ENCODE results near the gene NEK4. TPM values are rescaled to one million over a fixed set of nuclear protein-coding genes. Genes with fewer than 3 reads are reported as not detected.

Gene NEK4
- polyA plus RNA-seq, 1 donor: 23.0 TPM

DNA sequence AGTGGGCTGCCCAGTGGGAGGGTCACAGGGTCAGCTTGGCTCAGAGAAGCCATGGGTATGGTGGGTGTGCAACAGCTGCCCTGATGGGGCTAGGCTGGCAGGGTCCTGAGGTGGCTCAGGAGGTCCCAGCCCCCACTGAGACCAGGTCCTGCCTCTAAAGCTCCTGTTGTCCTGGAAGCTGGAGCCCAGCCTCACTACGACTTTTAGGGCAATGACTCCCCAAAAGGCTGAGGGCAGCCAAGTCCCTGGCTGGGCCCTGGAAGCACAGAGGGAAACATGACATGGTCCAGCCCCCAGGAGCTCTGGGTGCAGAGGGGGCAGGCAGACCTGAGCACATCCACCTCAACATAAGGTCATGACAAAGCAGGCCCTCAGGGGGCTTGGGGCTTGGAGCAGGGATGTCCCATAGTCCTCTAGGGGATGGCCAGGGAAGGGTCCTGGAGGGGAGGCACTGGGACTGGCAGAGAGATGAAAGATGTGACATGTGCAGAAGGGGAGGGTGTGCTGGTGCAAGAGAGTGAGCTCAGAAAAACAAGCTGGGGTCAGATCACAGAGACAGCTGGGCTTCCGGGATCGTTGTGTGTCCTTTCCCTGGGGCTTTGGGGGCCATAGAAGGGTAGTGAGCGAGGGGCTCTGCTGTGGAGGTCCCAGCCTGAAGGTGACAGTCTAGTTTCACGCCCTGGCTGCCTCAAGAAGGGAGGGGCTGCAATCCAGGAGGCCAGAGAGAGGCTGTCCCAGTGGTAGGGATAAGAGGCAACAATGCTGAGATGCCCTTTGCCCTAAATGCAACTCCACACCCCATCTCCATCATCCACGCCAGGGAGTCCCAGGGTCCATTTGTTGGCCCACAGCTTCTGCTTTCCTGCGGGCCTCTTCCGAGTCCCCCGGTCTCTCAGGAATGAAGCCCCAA is 23.2 kb upstream of the NEK4 start:
- Histone ChIP-seq H3K9me3 (ENCODE audit: control insufficient read depth, low read depth, low read length) (no peaks in the 10 kb centered on the region), H3K27me3 (ENCODE audit: control insufficient read depth, insufficient read depth, low read length) (no peaks in the 10 kb centered on the region), H3K4me3 (ENCODE audit: low read length) (no peak overlapping the region), H3K36me3 (ENCODE audit: control insufficient read depth, insufficient read depth, low read length) (no peaks in the 10 kb centered on the region), H3K4me1 (ENCODE audit: control insufficient read depth, insufficient read depth, low read length) (peaks cover 12% of the 10 kb centered on the region), H3K27ac (ENCODE audit: low read length) (no peak overlapping the region)
- DNase-seq: peak in 1 of 2 donors; percentile 53
- no CpG with 5 or more reads among the region's 9 CpGs for WGBS (ENCODE audit: insufficient coverage, low lambda C conversion rate)

DNA sequence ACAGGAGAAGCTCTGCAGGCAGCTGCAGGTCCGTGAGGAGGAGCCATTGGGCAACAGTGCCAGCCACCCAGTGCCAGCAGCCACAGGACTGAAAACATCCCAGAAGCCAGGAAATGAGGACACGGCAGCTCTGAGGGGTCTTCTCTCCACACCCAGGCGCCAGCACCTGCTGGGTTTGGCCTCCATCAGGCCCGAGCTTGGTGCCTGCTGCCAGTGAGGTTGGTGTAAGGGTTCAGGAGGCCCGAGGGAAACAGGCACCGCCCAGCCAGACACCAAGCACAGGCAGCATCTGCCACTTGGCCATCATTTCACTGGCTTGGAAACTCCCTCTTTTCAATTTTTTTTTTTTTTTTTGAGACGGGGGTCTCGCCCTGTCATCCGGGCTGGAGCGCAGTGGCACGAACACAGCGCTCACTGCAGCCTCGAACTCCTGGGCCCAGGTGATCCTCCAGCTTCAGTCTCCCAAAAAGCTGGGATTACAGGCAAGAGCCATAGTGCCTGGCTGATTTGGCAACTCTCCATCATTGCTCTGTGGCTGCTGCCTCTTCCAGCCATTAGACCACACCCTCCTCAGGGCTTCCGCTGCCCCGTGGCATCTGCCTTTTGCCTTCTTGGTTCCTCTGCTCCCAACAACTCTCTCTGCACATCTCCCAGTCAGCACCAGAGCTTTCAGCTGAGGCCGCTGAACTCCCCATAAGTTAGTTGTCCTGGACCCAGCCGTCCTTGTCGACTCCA is 22.4 kb upstream of the NEK4 start:
- Histone ChIP-seq H3K4me3 (ENCODE audit: low read length) (no peak overlapping the region), H3K27me3 (ENCODE audit: control insufficient read depth, insufficient read depth, low read length) (no peaks in the 10 kb centered on the region), H3K36me3 (ENCODE audit: control insufficient read depth, insufficient read depth, low read length) (no peaks in the 10 kb centered on the region), H3K27ac (ENCODE audit: low read length) (no peak overlapping the region), H3K4me1 (ENCODE audit: control insufficient read depth, insufficient read depth, low read length) (peaks cover 12% of the 10 kb centered on the region), H3K9me3 (ENCODE audit: control insufficient read depth, low read depth, low read length) (no peaks in the 10 kb centered on the region)
- 30% methylated on average over 2 of the region's 18 CpGs for WGBS (ENCODE audit: insufficient coverage, low lambda C conversion rate)
- DNase-seq: no peak

DNA sequence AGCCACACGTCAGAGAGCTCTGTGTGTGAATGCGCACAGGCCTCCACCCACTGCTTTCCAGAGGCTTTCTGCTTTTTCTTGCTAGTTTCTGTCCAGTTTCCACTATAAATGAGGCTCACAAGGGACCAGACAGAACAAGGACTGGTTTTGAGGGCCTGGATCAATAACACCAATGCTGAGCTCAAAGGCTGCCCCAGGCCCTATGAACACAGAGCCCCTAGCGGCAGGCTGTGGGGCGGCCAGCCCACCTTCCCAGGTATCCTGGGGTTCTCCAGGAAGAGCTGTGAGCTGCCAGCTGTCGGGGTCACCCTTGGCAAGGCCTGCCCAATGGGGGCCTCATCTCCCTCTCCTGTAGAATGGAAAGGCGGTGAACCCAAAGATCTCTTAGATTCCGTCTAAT is 21.7 kb upstream of the NEK4 start:
- no CpG with 5 or more reads among the region's 7 CpGs for WGBS (ENCODE audit: insufficient coverage, low lambda C conversion rate)
- peaks cover 12% of the 10 kb centered on the region for H3K4me1 ChIP-seq (ENCODE audit: control insufficient read depth, insufficient read depth, low read length)
- no peaks in the 10 kb centered on the region for H3K9me3 ChIP-seq (ENCODE audit: control insufficient read depth, low read depth, low read length)
- no peak overlapping the region for H3K27ac ChIP-seq (ENCODE audit: low read length)
- H3K27me3 ChIP-seq (ENCODE audit: control insufficient read depth, insufficient read depth, low read length): no peaks in the 10 kb centered on the region
- DNase-seq: no peak
- H3K4me3 ChIP-seq (ENCODE audit: low read length): no peak overlapping the region
- H3K36me3 ChIP-seq (ENCODE audit: control insufficient read depth, insufficient read depth, low read length): no peaks in the 10 kb centered on the region

DNA sequence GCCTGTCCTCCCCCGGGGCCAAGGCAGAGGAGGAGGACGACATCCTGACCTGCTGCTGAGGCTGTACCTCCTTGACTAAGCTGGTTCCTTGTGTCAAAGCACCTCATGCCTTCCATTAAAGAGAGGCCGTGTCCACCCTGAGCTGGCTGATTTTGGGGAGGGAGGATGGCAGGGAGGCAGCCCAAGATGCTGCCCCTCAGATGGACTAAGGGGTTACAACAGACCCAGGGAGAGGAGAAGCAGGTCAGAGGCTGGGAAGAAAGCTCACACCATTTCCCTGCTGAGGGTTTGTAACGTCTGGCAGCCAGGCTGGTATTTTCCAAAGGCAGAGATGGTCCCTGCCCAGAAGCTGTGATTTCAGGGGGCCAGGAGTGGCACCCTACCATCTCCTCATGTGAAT is 21.2 kb upstream of the NEK4 start:
- no peaks in the 10 kb centered on the region for H3K27me3 ChIP-seq (ENCODE audit: control insufficient read depth, insufficient read depth, low read length)
- no peak overlapping the region for H3K4me3 ChIP-seq (ENCODE audit: low read length)
- no CpG with 5 or more reads among the region's 4 CpGs for WGBS (ENCODE audit: insufficient coverage, low lambda C conversion rate)
- H3K9me3 ChIP-seq (ENCODE audit: control insufficient read depth, low read depth, low read length): no peaks in the 10 kb centered on the region
- H3K4me1 ChIP-seq (ENCODE audit: control insufficient read depth, insufficient read depth, low read length): peaks cover 12% of the 10 kb centered on the region
- DNase-seq: no peak
- H3K36me3 ChIP-seq (ENCODE audit: control insufficient read depth, insufficient read depth, low read length): no peaks in the 10 kb centered on the region
- no peak overlapping the region for H3K27ac ChIP-seq (ENCODE audit: low read length)

DNA sequence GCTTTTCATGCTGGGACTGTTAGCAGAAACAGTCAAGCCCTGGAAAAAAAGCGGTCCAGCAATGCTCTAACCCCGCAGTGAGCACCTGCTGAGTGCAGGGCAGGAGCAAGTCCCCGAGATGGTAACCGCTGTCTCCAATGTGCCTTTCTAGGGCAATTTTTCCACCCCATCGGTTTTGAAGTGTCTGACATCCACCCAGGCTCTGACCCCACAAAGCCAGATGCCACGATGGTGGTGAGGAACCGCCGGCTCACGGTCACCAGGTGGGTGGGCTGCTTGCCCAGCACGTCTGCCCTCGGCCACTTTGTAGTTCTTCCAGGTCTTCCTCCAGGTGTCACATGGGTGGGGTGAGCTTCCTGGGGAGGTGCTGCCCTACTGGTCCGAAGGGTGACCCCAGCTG is 20.6 kb upstream of the NEK4 start:
- Histone ChIP-seq H3K36me3 (ENCODE audit: control insufficient read depth, insufficient read depth, low read length) (no peaks in the 10 kb centered on the region), H3K4me1 (ENCODE audit: control insufficient read depth, insufficient read depth, low read length) (peaks cover 12% of the 10 kb centered on the region), H3K27ac (ENCODE audit: low read length) (no peak overlapping the region), H3K9me3 (ENCODE audit: control insufficient read depth, low read depth, low read length) (no peaks in the 10 kb centered on the region), H3K4me3 (ENCODE audit: low read length) (no peak overlapping the region), H3K27me3 (ENCODE audit: control insufficient read depth, insufficient read depth, low read length) (no peaks in the 10 kb centered on the region)
- no CpG with 5 or more reads among the region's 12 CpGs for WGBS (ENCODE audit: insufficient coverage, low lambda C conversion rate)
- no peak for DNase-seq

DNA sequence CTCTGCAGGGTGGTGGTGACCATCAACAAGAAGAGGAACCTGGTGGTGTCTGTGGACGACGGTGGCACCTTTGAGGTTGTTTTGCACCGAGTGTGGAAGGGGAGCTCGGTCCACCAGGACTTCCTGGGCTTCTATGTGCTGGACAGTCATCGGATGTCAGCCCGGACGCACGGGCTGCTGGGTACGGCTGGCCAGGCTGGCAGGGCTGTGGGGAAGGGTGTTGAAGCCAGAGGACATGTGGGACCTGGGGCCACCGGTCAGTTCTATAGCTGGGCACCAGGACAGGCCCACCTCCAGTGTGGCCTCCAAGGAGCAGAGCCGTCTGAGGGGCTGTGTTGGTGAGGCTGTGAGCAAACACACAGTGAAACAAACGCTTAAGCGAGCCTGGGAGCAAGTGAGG is 20.0 kb upstream of the NEK4 start:
- no peaks in the 10 kb centered on the region for H3K27me3 ChIP-seq (ENCODE audit: control insufficient read depth, insufficient read depth, low read length)
- H3K9me3 ChIP-seq (ENCODE audit: control insufficient read depth, low read depth, low read length): no peaks in the 10 kb centered on the region
- DNase-seq: no peak
- no peak overlapping the region for H3K27ac ChIP-seq (ENCODE audit: low read length)
- H3K36me3 ChIP-seq (ENCODE audit: control insufficient read depth, insufficient read depth, low read length): no peaks in the 10 kb centered on the region
- peaks cover 12% of the 10 kb centered on the region for H3K4me1 ChIP-seq (ENCODE audit: control insufficient read depth, insufficient read depth, low read length)
- no CpG with 5 or more reads among the region's 13 CpGs for WGBS (ENCODE audit: insufficient coverage, low lambda C conversion rate)
- H3K4me3 ChIP-seq (ENCODE audit: low read length): no peak overlapping the region

DNA sequence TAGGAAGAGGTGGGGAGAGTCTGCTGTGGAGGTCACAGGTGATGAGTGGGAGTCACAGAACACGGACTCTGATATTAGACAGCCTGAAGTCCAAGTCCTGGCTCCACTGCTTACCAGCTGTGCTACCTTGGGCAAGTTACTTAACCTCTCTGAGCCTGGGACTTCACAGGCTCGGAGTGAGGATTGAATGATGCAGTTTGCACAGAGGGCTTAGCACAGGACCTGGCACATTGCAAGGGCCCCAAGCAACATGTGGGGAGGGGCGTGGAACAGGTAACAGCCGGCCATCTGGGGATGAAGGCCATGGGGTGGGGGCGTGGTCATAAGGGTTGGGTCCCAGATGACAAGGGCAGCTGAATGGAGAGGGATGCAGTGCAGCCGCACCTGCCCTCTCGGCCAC is 19.6 kb upstream of the NEK4 start:
- WGBS (ENCODE audit: insufficient coverage, low lambda C conversion rate): no CpG with 5 or more reads among the region's 7 CpGs
- Histone ChIP-seq H3K4me3 (ENCODE audit: low read length) (no peak overlapping the region), H3K36me3 (ENCODE audit: control insufficient read depth, insufficient read depth, low read length) (no peaks in the 10 kb centered on the region), H3K4me1 (ENCODE audit: control insufficient read depth, insufficient read depth, low read length) (peaks cover 12% of the 10 kb centered on the region), H3K27ac (ENCODE audit: low read length) (no peak overlapping the region), H3K9me3 (ENCODE audit: control insufficient read depth, low read depth, low read length) (no peaks in the 10 kb centered on the region), H3K27me3 (ENCODE audit: control insufficient read depth, insufficient read depth, low read length) (no peaks in the 10 kb centered on the region)
- no peak for DNase-seq

DNA sequence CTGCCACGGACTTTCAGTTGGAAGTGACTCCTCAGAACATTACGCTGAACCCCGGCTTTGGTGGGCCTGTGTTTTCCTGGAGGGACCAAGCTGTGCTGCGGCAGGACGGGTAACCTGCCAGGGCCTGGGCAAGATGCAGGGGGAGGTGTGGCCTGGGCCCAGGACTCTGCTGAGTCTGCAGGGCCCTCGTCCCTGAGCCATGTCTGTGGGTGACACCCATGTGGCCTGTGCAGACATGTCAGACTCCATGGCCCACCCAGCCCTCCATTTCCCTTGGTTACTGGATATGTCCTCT is 19.0 kb upstream of the NEK4 start:
- no peak for DNase-seq
- H3K9me3 ChIP-seq (ENCODE audit: control insufficient read depth, low read depth, low read length): no peaks in the 10 kb centered on the region
- no peaks in the 10 kb centered on the region for H3K36me3 ChIP-seq (ENCODE audit: control insufficient read depth, insufficient read depth, low read length)
- no peak overlapping the region for H3K27ac ChIP-seq (ENCODE audit: low read length)
- H3K4me1 ChIP-seq (ENCODE audit: control insufficient read depth, insufficient read depth, low read length): peaks cover 9% of the 10 kb centered on the region
- H3K4me3 ChIP-seq (ENCODE audit: low read length): no peak overlapping the region
- no peaks in the 10 kb centered on the region for H3K27me3 ChIP-seq (ENCODE audit: control insufficient read depth, insufficient read depth, low read length)
- no CpG with 5 or more reads among the region's 6 CpGs for WGBS (ENCODE audit: insufficient coverage, low lambda C conversion rate)

DNA sequence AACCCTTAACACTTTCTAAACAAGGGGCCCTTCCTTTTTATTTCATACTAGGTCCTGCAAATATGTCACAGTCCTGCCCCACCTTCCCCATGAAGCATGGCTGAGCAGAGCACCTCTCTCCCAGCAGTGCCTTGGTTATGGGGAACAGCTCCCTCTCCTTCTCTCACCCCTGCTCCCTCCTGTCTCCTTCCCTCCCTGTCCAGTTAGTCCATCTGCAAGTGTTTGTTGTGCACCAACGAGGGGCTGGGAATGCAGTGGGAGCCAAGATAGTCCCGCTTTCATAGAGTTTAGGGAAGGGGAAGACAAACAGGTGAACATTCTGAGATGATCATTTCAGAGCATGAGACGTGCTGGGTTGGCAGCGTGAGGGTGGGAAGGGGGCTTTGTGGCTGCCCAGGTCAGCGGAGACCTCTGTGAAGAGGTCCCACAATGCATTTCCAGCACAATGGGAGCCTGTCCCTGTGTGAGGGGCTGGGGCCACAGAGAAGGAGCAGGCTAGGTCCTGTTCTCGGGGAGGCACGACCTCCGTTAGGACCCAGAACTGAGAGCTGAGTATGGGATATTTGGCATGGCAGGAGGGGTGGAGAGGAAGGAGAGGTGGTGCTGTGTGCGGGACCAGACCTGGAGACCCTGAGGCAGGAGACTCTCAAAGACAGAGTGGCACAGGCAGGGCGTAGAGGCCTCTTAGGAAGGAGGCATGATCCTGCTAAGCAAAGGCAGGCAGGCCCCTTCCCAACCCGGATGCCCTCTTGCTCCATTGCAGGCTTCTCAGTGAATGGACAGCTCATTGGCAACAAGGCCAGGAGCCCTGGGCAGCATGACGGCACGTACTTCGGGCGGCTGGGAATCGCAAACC is 18.4 kb upstream of the NEK4 start:
- Histone ChIP-seq H3K4me1 (ENCODE audit: control insufficient read depth, insufficient read depth, low read length) (peaks cover 5% of the 10 kb centered on the region), H3K36me3 (ENCODE audit: control insufficient read depth, insufficient read depth, low read length) (no peaks in the 10 kb centered on the region), H3K27ac (ENCODE audit: low read length) (no peak overlapping the region), H3K27me3 (ENCODE audit: control insufficient read depth, insufficient read depth, low read length) (no peaks in the 10 kb centered on the region), H3K9me3 (ENCODE audit: control insufficient read depth, low read depth, low read length) (no peaks in the 10 kb centered on the region), H3K4me3 (ENCODE audit: low read length) (no peak overlapping the region)
- DNase-seq: no peak
- no CpG with 5 or more reads among the region's 16 CpGs for WGBS (ENCODE audit: insufficient coverage, low lambda C conversion rate)
